Gastroesophageal sphincter (tissue), 3 donors: ENCODE measurements around the gene NEK7.
"Not testable (repeated sequence)": the region's sequence is repeated elsewhere in the genome, so short reads cannot be mapped to it uniquely, and the experiment has no call there.

ENCODE experiments used
- EP300 ChIP-seq: sonication (generic); formaldehyde crosslinking; IDR thresholded peaks from one replicate; pipeline ENCODE4 v1.6.1; 2017; ENCODE audit warnings: antibody characterized with exemption, mild to moderate bottlenecking
- POLR2A ChIP-seq, 2 donors: fragments of 450-650 bp; IDR thresholded peaks; one replicate each; pipeline ENCODE4 v1.6.1; 2017; ENCODE audit warnings: antibody characterized with exemption in 2 of 2, mild to moderate bottlenecking in 2 of 2, moderate library complexity in 1 of 2
- TF ChIP-seq, protein P1 (sequence below), 4 experiments: fragments of 200-600 bp in 2 of 4; fragments of 450-650 bp in 2 of 4; sonication (generic) in 1 of 4; IDR thresholded peaks; one replicate each; pipeline ENCODE4 v1.5.1; 2017 to 2019; ENCODE audit warnings: antibody characterized with exemption in 4 of 4, mild to moderate bottlenecking in 2 of 4, moderate library complexity in 2 of 4

- TF ChIP-seq, protein P1, sequence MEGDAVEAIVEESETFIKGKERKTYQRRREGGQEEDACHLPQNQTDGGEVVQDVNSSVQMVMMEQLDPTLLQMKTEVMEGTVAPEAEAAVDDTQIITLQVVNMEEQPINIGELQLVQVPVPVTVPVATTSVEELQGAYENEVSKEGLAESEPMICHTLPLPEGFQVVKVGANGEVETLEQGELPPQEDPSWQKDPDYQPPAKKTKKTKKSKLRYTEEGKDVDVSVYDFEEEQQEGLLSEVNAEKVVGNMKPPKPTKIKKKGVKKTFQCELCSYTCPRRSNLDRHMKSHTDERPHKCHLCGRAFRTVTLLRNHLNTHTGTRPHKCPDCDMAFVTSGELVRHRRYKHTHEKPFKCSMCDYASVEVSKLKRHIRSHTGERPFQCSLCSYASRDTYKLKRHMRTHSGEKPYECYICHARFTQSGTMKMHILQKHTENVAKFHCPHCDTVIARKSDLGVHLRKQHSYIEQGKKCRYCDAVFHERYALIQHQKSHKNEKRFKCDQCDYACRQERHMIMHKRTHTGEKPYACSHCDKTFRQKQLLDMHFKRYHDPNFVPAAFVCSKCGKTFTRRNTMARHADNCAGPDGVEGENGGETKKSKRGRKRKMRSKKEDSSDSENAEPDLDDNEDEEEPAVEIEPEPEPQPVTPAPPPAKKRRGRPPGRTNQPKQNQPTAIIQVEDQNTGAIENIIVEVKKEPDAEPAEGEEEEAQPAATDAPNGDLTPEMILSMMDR (IDR thresholded peaks at IDR 0.05), result not testable (repeated sequence)
- TF ChIP-seq POLR2A (IDR thresholded peaks at IDR 0.05); EP300: not testable (repeated sequence)
Measured at GRCh38 chr1:198130053-198130452, 26.7 kb upstream of the NEK7 start.
